Stimulated activated CD8-positive, alpha-beta memory T cell treated with anti-CD3 and anti-CD28 coated beads, Interleukin-4, amount 100 ng/mL, for 1 hour (primary cell): Measurements from ENCODE around the gene SCN2A.
"Not testable (repeated sequence)": the region's sequence is repeated elsewhere in the genome, so short reads cannot be mapped to it uniquely, and the experiment has no call there.

Source experiments
- DNase-seq, 2 donors: peaks; one replicate each; pipeline ENCODE4 v3.0.0-alpha.2; 2020; ENCODE audit warnings: low read depth in 2 of 2, low spot score in 1 of 2

SCN2A gene

DNA sequence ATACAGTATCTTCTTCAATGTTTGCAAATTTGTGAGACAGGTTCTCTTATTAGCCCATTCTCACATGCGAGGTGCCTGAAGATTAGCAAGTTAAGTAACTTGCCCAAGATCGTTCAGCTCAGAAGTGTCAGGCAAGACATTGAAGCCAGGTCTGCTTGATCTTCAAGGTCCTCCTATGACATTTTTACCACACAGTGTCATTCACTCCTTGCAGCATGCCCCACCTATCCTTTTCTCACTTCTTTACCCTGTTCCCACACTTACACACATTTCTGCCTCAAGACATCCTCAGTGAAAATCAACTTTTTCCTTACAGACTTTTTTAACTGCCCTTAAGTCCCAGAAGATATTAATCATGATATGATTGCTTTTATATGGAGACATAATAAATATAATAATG, 73.8 kb downstream of the SCN2A start:
- no peak for DNase-seq

DNA sequence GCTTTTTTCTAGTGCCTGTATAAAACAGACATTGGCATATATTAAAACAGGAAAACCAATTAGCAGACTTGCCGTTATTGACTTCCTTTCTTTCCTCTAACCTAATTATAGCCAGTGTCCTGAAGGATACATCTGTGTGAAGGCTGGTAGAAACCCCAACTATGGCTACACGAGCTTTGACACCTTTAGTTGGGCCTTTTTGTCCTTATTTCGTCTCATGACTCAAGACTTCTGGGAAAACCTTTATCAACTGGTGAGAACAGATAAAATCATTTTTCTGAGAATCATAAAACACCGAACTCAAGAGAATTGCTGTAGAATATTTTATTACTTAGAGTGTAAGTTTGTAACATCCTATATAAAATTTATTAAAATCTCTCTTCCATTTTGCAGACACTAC, 74.3 kb downstream of the SCN2A start:
- DNase-seq: no peak

DNA sequence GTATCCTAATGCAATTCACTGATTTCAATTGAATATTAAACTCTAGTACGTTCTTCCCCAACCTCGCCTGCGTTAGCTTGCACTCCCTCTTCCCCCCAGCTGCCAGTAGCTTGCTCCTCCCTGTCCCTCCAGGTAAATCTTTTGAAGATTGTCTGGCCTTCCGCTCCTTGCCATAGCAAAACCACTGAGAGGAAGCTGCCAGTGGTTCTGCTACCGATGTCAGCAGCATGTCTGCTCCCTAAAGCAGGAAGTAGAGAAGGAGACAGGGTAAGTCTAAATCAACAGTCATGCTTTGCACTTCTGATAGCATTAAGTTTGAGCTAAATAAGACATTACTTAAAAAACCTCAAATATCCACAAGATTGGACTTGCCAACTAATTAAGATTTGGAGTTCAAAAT, 89.1 kb downstream of the SCN2A start:
- no peak for DNase-seq

DNA sequence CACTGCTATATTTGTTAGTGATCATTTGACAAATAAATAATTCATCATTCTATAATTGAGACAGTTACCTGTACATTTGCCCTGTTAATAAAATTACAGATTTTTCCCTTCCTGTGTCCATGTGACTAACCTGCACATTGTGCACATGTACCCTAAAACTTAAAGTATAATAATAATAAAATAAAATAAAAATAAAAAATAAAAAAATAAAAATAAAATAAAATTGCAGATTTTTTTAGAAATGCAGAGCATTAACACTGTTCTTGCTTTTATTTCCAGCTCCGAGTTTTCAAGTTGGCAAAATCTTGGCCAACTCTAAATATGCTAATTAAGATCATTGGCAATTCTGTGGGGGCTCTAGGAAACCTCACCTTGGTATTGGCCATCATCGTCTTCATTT, 105.1 kb downstream of the SCN2A start:
- DNase-seq: not testable (repeated sequence)

DNA sequence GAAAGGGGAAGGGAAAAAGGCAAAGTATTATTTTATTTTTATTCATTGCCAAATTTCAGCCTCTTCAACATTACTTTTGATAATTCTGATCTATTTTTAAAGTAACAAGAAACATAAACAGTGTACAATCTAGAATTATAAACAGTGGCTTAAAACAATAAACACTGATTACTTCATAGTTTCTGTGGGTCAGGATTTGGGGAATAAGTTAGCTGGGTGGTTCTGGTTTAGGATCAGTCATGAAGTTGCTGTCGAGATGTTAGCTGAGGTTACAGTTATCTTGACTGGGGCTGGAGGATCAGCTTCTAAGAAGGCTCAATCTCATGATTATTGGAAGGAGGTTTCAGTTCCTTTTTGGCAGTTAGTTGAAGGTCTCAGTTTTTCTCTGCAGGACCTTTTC, 109.2 kb downstream of the SCN2A start:
- DNase-seq: no peak

DNA sequence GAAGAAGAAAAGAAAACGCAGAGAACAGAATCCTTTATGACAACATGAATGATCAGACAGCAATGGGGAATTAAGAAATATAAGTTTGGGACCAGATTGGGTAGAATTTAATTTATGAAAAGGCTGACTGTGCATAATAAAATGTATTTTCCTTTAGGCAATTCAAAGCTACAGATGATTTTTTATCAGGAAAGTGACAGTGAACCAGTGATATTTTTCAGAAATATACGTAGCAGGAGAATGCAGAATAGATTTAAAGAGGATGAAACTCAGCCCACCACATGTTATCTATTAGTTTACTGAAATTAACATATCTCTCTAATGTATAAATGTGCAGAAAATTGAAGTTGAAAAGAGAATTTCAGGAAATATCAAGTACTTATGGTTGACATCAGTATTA, 110.0 kb downstream of the SCN2A start:
- DNase-seq: no peak

DNA sequence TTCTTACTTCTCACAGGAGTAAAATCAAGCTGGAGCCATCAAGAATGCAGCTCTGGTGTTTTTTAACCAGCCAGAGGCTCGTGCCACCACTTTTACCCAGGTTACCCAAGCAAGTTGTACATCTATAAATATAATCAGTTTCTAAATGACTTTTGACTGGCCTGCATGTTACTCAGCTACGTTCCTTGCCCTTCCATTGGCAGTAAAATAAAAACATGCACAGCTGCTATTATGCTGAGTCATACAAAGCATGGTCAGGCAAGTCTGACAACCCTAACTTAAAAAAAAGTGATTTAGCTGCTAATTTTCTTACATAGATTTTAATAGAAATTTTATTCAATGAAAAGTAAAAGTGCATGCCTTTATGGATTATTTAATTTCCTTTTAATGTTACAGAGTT, 118.5 kb downstream of the SCN2A start:
- DNase-seq: no peak

DNA sequence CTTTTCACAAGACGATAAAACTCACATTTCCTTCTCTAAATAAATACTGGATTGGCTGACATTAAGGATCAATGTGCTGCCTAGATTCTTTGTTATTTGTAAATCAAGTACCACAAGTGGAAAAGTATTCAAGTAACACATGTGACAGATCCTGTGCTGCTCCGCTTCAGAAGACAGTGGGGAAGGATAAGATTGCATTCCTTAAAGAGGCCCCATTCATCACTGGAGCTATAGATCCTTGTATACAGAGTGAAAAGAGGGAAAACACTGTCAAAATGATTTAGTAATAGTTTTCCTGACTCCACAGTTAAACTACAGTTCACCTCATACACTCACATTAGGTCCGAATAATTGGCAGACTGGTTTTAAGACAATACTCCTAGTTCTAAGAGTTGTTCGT, 122.3 kb downstream of the SCN2A start:
- no peak for DNase-seq

DNA sequence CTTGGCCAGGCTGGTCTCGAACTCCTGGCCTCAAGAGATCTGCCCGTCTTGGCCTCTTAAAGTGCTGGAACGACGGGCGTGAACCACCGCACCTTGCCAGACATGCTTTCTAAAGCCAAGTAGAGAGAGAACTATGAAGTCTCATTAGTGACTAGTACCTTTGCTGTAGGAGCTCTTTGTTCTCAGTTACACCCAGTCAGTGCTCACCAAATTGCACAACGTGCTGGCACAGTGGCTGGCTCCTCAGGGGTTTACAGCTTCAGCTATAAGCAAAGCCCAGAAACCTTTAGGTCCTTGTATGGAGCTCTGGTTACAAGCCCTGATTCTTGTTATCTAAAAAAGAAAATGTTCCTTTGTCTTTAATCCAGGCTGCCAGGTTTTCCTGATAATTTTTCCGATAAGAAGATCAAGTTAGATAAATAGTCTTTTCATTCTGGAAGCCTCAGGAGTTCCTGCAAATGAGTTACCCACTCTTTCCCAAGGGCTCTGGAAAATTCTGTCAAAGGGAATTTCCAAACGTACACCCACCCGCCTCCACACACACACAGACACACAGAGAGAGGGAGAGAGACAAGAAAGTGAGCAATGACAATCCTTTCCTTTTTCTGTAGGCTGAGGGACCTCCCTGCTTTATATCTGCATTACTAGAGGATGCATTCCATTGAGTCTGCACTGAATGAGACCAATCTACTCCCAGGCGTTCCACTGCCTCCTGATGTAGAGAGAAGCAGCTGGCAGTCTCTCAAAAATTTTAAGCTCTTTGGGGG, 130.1 kb downstream of the SCN2A start:
- no peak for DNase-seq

DNA sequence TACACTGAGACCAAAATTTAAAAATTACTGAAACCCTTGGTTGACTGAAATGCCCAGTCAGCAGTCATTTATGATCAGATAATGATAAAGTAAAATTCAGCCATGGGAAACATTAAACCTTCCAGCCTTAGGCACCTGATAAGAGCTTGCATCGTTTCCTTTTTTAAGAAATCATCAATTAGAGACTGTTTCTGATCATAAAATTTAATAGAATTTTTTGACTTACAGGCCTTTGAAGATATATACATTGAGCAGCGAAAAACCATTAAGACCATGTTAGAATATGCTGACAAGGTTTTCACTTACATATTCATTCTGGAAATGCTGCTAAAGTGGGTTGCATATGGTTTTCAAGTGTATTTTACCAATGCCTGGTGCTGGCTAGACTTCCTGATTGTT, 130.7 kb downstream of the SCN2A start:
- no peak for DNase-seq

DNA sequence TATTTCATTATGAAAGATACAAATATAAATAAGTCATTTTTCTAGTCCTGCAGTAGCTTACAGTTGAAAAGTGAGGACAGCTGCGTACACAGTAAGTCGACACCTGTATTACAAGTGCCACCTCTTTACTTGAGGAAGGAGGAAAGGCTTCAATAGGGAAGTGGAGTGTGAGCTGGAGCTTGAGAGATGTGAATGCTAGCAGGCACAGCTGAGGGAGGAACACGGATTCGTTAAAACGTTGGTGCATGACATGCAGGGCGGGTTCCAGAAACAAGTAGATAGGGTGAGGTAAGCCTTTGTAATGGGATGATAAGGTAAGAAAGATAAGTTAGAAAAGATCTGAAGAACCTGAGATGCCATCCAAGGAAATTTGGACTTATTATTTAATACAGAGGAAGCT, 132.1 kb downstream of the SCN2A start:
- DNase-seq: no peak

DNA sequence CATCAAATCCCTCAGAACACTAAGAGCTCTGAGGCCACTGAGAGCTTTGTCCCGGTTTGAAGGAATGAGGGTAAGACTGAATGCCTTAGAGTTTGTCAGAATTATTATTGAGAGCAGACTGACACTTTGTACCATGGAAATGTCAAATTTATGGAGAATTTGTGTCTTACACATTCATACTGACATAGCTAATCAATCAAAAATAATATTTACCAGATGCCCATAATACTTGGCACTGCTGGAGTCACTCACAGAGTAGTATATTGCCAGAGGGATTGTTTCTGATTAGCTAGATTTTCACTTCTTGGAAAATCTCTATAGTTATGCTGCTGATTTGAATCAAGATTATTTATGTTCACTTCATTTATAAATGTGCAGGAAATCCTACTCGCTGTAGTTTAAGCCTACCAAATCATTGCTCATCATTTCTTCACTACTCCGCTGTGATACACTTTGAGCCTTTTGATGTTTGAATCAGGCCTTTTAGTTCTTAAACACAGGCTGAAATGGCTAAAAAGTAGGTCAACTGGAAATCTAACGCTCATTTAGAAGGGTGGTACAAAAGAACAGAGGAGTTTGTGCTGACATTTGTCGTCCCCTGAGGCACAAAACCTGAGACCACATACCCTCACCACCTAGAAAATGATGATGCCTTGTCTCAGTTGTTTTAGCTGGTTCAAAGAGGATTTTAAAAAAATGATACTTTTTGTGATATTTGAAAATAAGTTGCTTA, 134.2 kb downstream of the SCN2A start:
- no peak for DNase-seq

DNA sequence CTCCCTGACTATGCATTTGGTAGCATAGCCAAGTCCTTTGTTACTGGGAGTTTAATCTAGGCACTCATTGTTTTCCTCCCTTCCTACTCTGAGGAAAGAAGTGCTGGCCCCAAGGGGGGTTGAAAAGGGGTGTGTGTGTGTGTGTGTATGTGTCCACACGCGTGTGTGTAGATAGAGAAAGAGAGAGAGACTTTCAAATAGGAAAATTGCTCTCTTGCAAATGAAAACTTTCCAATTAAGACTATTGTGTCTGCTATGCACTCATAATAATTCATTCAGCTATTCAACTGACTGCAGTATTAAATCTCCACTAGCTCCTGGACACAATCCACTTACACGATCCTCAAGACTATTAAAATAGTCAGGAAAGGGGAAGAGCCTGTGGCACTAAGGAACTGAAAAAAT, 137.4 kb downstream of the SCN2A start:
- no peak for DNase-seq

DNA sequence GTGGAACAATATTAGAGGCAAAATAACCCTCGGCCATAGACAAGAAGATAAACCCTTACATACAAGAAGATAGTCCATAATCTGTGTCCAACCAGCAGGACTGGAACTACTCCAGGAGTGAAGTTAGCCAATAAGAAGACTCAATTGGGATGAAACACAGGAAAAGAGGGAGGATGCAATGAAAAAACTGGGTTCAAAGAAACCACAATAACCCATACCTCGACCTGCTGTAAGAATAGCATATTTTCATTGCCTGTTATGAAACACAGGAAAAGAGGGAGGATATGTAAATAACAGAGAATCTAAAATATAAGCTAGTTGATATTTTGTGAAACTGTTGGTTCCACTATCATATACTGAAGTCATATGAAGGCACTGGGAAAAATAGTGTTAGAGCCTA, 143.1 kb downstream of the SCN2A start:
- DNase-seq: no peak

DNA sequence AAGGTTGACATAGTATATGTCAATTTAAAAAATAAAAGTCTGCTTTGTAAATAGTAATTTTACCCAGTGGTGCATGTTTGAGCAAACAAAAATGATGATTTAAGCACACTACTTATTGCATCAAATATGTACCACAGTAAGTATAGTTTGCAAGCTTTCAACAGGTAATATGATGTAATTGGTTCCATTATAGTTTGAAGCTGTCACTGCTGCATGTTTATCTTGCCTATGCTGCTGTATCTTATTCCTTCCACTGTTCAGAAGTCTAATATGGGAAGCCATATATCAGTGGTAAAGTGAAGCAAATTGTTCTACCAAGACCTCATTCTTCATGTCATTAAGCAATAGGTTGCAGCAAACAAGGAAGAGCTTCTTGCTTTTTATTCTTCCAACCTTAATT, 151.7 kb downstream of the SCN2A start:
- DNase-seq: no peak

DNA sequence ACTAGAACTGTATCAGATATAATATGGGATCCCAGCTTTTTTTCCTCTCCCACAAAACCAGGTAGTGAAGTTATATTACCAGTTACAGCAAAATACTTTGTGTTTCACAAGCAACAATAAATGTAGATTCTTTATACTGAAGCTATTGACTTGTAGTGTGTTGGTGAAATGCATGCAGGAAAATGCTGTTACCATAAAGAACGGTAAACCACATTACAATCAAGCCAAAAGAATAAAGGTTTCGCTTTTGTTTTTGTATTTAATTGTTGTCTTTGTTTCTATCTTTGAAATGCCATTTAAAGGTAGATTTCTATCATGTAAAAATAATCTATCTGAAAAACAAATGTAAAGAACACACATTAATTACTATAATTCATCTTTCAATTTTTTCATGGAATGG, 152.6 kb downstream of the SCN2A start:
- DNase-seq: no peak

DNA sequence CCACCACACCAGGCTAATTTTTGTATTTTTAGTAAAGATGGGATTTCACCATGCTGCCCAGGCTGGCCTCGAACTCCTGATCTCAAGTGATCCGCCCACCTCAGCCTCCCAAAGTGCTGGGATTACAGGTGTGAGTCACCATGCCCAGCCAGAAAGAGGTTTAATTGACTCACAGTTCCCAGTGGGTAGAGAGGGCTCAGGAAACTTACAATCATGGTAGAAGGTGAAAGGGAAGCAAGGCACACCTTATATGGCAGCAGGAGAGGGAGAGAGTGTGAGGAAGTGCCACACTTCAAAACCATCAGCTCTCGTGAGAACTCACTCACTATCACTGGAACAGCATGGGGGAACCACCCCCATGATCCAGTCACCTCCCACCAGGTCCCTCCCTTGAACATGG, 159.4 kb downstream of the SCN2A start:
- DNase-seq: not testable (repeated sequence)

DNA sequence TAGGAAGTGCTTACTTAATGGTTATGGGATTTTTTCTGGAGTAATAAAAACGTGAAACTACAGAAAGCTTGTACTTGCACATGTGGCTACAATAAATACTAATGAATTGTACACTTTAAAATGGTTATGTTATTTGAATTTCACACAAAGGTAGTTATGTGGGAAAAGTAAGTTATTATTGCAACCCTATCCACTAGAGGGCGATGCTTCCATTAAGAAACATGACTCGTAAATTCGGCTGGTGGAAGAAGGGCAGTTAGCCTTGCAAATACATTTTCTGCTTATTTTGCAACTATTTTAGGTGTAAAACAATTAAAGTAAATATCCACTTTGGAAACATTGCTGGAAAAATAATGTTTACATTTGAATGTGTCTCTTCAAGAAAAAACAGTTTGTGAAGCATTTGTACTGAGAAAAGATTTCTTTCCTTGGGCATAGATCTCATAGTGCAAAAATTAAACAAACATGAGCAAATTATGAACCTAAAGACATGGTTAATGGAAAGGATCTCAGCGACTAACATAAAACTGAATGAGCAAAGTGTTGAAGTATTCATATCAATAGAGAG, 162.2 kb downstream of the SCN2A start:
- no peak for DNase-seq

DNA sequence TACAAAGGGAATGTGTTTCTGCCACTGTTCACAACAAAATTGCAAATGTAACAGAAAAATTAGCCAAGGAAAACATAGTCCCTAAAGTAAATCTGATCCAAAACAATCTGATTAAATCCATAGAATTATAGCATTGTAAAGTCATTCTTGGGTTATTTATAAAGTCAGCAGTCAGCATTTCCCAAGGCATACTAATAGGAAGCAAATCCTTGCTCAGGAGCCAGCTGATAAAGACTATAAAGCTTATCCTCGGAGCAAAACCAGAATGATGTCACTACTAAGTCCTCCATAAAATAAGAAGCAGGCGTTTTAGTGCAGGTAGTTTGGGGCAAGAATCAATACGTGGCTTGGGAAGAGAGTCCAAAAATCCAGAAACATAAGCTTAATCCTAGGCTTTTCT, 162.9 kb downstream of the SCN2A start:
- no peak for DNase-seq

DNA sequence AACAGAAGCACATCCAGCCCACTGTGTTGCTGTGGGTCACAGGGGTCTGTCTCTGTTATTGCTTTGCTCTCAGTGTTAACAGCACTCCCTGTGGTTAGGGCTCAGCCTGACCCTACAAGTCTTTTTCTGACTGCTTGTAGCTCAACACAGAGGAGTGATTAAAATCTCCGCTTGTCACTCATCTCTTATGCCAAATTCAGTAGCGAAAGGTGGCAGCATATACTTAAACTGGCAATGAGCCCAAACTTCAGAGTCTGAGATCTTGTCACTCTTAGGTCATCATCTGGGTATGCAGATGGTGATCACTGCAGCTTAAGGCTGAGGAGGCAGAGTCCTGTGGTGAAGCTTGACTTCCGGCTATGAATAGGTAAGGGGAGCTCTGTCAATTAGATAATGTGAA, 167.0 kb downstream of the SCN2A start:
- DNase-seq: no peak

DNA sequence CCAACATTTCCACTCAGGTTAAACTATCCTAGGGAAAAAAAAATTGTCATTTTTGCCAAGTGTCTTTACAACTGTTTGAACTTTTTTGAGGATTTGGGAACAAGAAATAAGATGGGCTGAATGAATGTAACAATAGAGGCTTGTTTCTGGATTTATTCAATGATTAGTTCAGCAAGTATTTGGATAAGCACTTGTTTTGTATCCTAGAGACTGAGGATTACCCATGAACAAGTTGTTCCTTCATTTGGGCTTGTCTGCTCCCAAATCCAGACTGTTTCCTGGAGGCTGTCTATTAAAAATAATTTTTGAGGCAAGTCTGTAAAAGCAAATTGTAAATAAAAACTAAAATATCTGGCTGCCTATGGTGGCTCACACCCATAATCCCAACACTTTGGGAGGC, 168.3 kb downstream of the SCN2A start:
- DNase-seq: no peak

DNA sequence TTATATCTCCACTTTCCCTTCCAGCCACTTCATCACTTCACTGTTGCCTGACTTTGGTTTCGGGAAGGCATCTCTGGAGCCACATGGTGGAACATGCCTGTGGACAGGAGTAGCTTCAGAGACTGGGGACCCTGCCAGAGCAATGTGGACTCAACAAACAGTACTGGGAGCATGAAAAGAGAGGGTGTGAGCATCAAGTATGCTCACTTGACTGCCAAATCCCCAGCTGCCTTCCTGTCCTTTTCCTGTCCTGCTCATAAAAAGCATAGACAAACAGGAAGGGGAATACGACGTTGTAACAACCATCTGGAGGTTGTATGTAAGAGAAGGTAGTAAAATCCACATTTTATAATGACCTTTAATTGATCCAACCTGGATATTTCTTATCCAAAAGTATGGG, 169.0 kb downstream of the SCN2A start:
- no peak for DNase-seq

DNA sequence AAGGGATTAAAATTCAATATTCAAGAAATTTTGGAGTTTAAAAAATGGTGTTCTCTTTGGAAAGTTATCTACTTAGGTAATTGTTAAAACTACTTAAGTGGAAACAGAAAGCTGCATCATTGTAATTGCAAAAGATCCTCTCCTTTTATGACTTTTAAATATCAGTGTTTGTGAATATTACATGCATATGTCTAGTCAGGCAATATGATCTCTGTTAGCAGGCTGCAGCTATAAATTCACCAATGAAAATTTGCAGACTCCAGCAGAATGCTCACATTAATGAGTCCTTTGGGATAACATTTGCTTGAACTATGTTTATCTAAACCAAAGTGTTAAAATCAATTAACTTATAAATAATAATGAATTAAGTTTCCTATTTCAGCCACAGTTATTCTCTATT, 171.1 kb downstream of the SCN2A start:
- DNase-seq: no peak
